Gastrocnemius medialis (tissue), 4 donors: Measurements from ENCODE around the gene LY6G6C.

ENCODE experiments used
- CTCF ChIP-seq, 5 experiments: fragments of 450-650 bp in 3 of 5; fragments of 200-600 bp in 2 of 5; sonication (generic) in 2 of 5; IDR thresholded peaks in 4 of 5; conservative IDR thresholded peaks in 1 of 5; 1 replicate in 4 of 5; 2 replicates in 1 of 5; pipeline ENCODE4 v1.5.1; 2016 to 2019; ENCODE audit warnings: antibody characterized with exemption in 5 of 5, mild to moderate bottlenecking in 3 of 5, moderate library complexity in 3 of 5
- POLR2A ChIP-seq, 2 donors: fragments of 450-650 bp; IDR thresholded peaks; one replicate each; pipeline ENCODE4 v1.6.1; 2017; ENCODE audit warnings: antibody characterized with exemption in 2 of 2, mild to moderate bottlenecking in 2 of 2, moderate library complexity in 2 of 2

- TF ChIP-seq CTCF (IDR thresholded peaks at IDR 0.05 in 4 of 5, conservative IDR thresholded peaks at IDR 0.05 in 1 of 5) (no peak), POLR2A (IDR thresholded peaks at IDR 0.05) (no peak)
Measured at GRCh38 chr6:31722173-31722572, 627 bp upstream of the LY6G6C start.
